ENCODE results near the gene DPYSL4. TPM values are rescaled to one million over a fixed set of nuclear protein-coding genes. Genes with fewer than 3 reads are reported as not detected.
A peak's percentile ranks its signal among the peaks of the same experiment; 100 is the strongest.
"Not testable (repeated sequence)": the region's sequence is repeated elsewhere in the genome, so short reads cannot be mapped to it uniquely, and the experiment has no call there.

The DPYSL4 gene
- total and polyA plus RNA-seq, 4 experiments from 2014 or later, result 0.21 to 1.8 (median 0.41) TPM

DNA sequence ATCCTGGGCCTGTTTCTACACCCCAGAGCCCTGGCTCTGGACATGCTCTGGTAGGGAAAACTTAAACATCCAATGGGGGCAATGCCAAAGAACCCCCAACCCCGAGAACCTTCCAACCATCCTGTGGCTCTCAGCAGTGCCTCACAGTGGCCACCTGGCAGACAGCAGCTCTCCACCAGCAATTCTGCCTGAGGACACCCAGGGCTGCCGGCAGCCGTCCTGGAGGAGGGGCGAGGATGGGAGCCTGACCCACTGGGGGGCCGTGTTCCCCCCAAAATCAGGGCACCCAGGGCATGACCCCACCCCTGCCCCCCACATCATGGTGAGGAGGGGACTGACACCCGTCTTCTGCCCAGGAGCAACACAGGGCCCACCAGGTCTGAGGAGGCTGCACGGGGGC is 32.7 kb downstream of the DPYSL4 start:
- Mint-ChIP-seq H3K36me3 (peaks cover 12 to 27% of the 10 kb centered on the region in 2 donors), H3K4me1 (peaks cover 0 to 6% (median 0%) of the 10 kb centered on the region in 4 donors), H3K9me3 (peaks cover 0 to 32% (median 24%) of the 10 kb centered on the region in 8 donors), H3K4me3 (no peak overlapping the region), H3K27me3 (no peaks in the 10 kb centered on the region), H3K27ac (peak overlapping the region in 1 of 7 donors; percentile 55)
- H3K4me1 ChIP-seq (ENCODE audit: insufficient read depth, low read length), result no peaks in the 10 kb centered on the region
- no peak overlapping the region for H3K27ac ChIP-seq (ENCODE audit: low read depth, low read length)
- H3K4me3 ChIP-seq (ENCODE audit: low read length in 2 of 2), result no peak overlapping the region
- POLR2A ChIA-PET (ENCODE audit: partially characterized antibody), result no interaction called here
- CTCF ChIA-PET (ENCODE audit: partially characterized antibody), result no interaction called here
- no peaks in the 10 kb centered on the region for H3K9me3 ChIP-seq (ENCODE audit: control insufficient read depth in 1 of 2, low read length in 2 of 2)
- DNase-seq, result no peak
- H3K27me3 ChIP-seq (ENCODE audit: insufficient read depth, low read length), result no peaks in the 10 kb centered on the region
- intact Hi-C loops (cut with micrococcal nuclease), result no loop called here
- H3K36me3 ChIP-seq (ENCODE audit: insufficient read depth, low read length), result no peaks in the 10 kb centered on the region

DNA sequence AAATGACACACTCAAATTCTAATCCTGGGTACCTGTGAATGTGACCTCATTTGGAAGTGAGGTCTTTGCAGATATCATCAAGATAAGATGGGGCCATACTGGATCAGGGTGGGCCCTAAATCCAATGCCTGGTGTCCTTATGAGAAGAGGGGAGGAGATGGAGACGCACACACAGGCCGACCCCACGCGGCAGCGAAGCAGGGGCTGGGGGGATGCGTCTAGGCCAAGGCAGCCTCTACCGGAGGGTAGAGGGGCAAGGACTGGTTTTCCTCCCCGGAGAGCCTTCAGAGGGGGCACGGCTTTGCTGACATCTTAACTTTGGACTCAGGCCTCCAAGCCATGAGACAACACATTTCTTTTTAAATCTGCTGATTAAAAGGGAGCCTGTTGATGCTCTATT is 33.3 kb downstream of the DPYSL4 start:
- Histone ChIP-seq H3K4me1 (ENCODE audit: insufficient read depth, low read length) (no peaks in the 10 kb centered on the region), H3K9me3 (ENCODE audit: control insufficient read depth in 1 of 2, low read length in 2 of 2) (no peaks in the 10 kb centered on the region), H3K27ac (ENCODE audit: low read depth, low read length) (no peak overlapping the region), H3K36me3 (ENCODE audit: insufficient read depth, low read length) (no peaks in the 10 kb centered on the region), H3K4me3 (ENCODE audit: low read length in 2 of 2) (no peak overlapping the region), H3K27me3 (ENCODE audit: insufficient read depth, low read length) (no peaks in the 10 kb centered on the region)
- Mint-ChIP-seq H3K4me1 (peaks cover 0 to 6% (median 0%) of the 10 kb centered on the region in 4 donors), H3K36me3 (peaks cover 8 to 21% of the 10 kb centered on the region in 2 donors), H3K27me3 (no peaks in the 10 kb centered on the region), H3K4me3 (no peak overlapping the region), H3K27ac (no peak overlapping the region), H3K9me3 (peaks cover 0 to 27% (median 18%) of the 10 kb centered on the region in 8 donors)
- ChIA-PET CTCF (ENCODE audit: partially characterized antibody) (no interaction called here), POLR2A (ENCODE audit: partially characterized antibody) (no interaction called here)
- DNase-seq, result no peak
- intact Hi-C loops (cut with micrococcal nuclease), result no loop called here

DNA sequence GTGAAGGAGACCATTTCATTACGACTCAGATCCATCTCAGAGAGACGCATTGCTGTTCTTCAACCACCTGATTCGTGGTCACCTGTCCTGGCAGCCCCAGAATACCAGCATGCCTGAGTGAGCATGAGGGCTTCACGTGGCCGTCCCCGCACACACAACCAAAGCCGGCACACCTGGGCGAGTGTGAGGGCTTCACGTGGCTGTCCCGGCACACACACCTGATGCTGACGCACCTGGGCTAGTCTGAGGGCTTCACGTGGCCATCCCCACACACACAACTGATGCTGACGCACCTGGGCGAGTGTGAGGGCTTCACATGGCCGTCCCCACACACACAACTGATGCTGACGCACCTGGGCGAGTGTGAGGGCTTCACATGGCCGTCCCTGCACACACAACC is 34.2 kb downstream of the DPYSL4 start:
- H3K9me3 ChIP-seq (ENCODE audit: control insufficient read depth in 1 of 2, low read length in 2 of 2); H3K4me3 ChIP-seq (ENCODE audit: low read length in 2 of 2); H3K4me1 ChIP-seq (ENCODE audit: insufficient read depth, low read length); H3K27me3 Mint-ChIP-seq; DNase-seq; CTCF ChIA-PET (ENCODE audit: partially characterized antibody); intact Hi-C loops (cut with micrococcal nuclease); H3K27ac ChIP-seq (ENCODE audit: low read depth, low read length); H3K36me3 ChIP-seq (ENCODE audit: insufficient read depth, low read length); H3K27ac Mint-ChIP-seq; H3K4me1 Mint-ChIP-seq; H3K4me3 Mint-ChIP-seq; H3K27me3 ChIP-seq (ENCODE audit: insufficient read depth, low read length); POLR2A ChIA-PET (ENCODE audit: partially characterized antibody): not testable (repeated sequence)
- Mint-ChIP-seq H3K36me3 (peaks cover 5 to 15% of the 10 kb centered on the region in 2 donors), H3K9me3 (peaks cover 0 to 19% (median 9%) of the 10 kb centered on the region in 8 donors)

DNA sequence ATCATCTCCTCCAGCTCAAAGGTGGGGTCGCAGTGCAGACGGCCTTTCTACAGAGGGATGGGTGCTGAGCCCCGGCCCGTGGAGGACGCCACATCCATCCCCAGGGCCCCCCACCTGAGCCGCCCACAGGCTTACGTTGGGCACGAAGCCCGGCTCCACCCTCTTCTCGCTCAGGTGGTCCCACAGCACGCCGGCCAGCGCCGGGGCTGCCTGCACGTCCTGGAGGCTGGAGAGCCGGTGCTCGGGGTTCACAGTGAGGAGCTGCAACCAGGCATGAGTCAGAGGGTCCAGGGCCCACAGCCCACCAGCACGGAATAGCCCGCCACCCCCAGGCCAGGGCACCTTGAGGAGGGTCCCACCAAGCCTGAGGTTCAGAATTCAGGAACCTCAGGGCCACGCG is 36.0 kb downstream of the DPYSL4 start:
- CTCF ChIA-PET (ENCODE audit: partially characterized antibody), result no interaction called here
- Mint-ChIP-seq H3K27ac (no peak overlapping the region), H3K36me3 (peaks cover 3 to 13% of the 10 kb centered on the region in 2 donors), H3K9me3 (peaks cover 0 to 6% (median under 1%) of the 10 kb centered on the region in 8 donors), H3K27me3 (no peaks in the 10 kb centered on the region), H3K4me1 (peaks cover 0 to 6% (median 2%) of the 10 kb centered on the region in 4 donors), H3K4me3 (no peak overlapping the region)
- Histone ChIP-seq H3K27ac (ENCODE audit: low read depth, low read length) (no peak overlapping the region), H3K4me1 (ENCODE audit: insufficient read depth, low read length) (no peaks in the 10 kb centered on the region), H3K36me3 (ENCODE audit: insufficient read depth, low read length) (no peaks in the 10 kb centered on the region), H3K4me3 (ENCODE audit: low read length in 2 of 2) (no peak overlapping the region), H3K27me3 (ENCODE audit: insufficient read depth, low read length) (no peaks in the 10 kb centered on the region), H3K9me3 (ENCODE audit: control insufficient read depth in 1 of 2, low read length in 2 of 2) (no peaks in the 10 kb centered on the region)
- intact Hi-C loops (cut with micrococcal nuclease), result loop anchor here (2.0 kb wide), 2 partner anchors 84 to 416 kb away; partner anchors contain the start of gene STK32C
- DNase-seq, result no peak
- POLR2A ChIA-PET (ENCODE audit: partially characterized antibody), result no interaction called here

DNA sequence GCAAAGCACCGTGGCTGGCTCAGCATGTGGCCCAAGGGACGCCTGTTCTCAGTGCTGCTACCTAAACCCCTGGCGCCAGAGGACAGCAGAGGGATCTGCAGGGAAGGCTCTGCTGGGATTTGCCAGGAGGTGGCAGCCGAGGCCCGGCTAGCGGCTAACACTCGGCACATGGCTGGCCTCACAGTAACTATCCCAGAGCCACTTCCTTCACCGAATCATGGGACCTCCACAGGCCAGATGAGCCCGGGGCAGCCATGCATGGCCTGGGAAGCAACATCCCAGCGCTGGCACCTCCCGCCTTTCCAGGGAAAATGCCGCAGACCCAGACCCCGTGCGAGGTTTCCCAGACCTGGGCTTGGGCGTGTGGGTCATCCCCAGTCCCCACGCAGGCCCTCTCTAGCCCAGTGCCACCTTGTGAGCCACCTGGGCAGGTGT is 36.4 kb downstream of the DPYSL4 start:
- Histone ChIP-seq H3K27ac (ENCODE audit: low read depth, low read length) (no peak overlapping the region), H3K4me1 (ENCODE audit: insufficient read depth, low read length) (no peaks in the 10 kb centered on the region), H3K9me3 (ENCODE audit: control insufficient read depth in 1 of 2, low read length in 2 of 2) (no peaks in the 10 kb centered on the region), H3K4me3 (ENCODE audit: low read length in 2 of 2) (no peak overlapping the region), H3K36me3 (ENCODE audit: insufficient read depth, low read length) (no peaks in the 10 kb centered on the region), H3K27me3 (ENCODE audit: insufficient read depth, low read length) (no peaks in the 10 kb centered on the region)
- Mint-ChIP-seq H3K4me3 (no peak overlapping the region), H3K27me3 (no peaks in the 10 kb centered on the region), H3K27ac (no peak overlapping the region), H3K4me1 (peaks cover 0 to 6% (median 2%) of the 10 kb centered on the region in 4 donors), H3K9me3 (peaks cover 0 to 6% (median 0%) of the 10 kb centered on the region in 8 donors), H3K36me3 (peaks cover 3 to 12% of the 10 kb centered on the region in 2 donors)
- ChIA-PET CTCF (ENCODE audit: partially characterized antibody) (interaction anchor here (1.3 kb wide), 1 partner anchor 128 kb away, joined by 3 read pairs; no protein-coding TSS in a partner anchor), POLR2A (ENCODE audit: partially characterized antibody) (no interaction called here)
- intact Hi-C loops (cut with micrococcal nuclease), result loop anchor here (2.0 kb wide), 2 partner anchors 84 to 416 kb away; partner anchors contain the start of gene STK32C
- peak in 4 of 5 donors; percentile 41 to 58 (median 52) for DNase-seq

DNA sequence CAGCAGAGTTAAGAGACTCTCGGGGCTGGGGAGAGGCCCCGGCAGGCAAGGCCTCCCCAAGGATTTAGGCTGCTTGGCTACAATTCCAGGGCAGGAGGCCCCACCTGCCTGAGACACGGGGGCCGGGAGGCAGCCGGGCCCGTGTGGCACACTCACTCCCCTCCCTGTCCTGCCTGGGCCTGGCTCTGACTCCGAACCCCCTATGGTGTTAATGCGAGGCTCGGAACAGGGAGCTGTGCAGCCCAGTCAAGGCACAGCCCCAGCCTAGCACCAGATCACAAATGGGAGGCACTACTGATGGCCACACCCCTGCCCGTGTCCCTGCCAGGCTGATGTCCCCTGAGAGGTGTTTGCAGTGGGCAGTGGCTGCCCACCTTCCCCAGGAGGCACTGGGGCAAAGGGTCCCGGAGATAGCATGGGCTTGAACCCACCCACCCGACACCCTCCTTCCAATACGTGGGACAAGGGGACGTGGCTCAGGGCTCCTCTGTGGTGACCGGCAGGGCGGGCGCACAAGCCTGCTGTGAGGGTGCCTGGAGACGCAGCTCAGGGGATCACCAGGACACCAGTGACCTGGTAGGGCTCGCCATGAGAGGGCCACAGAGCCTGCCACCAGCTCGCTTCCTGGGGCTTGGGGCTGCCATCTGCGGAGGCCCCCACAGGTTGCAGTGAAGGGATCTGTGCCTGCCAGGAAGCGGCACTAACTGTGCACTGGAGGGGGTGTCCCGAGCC is 37.0 kb downstream of the DPYSL4 start:
- Histone ChIP-seq H3K4me3 (ENCODE audit: low read length in 2 of 2) (no peak overlapping the region), H3K9me3 (ENCODE audit: control insufficient read depth in 1 of 2, low read length in 2 of 2) (no peaks in the 10 kb centered on the region), H3K4me1 (ENCODE audit: insufficient read depth, low read length) (no peaks in the 10 kb centered on the region), H3K27ac (ENCODE audit: low read depth, low read length) (no peak overlapping the region), H3K27me3 (ENCODE audit: insufficient read depth, low read length) (no peaks in the 10 kb centered on the region), H3K36me3 (ENCODE audit: insufficient read depth, low read length) (no peaks in the 10 kb centered on the region)
- no peak for DNase-seq
- Mint-ChIP-seq H3K36me3 (peaks cover 3 to 8% of the 10 kb centered on the region in 2 donors), H3K4me3 (no peak overlapping the region), H3K27ac (peak overlapping the region in 1 of 7 donors; percentile 41), H3K4me1 (peaks cover 0 to 6% (median 2%) of the 10 kb centered on the region in 4 donors), H3K27me3 (no peaks in the 10 kb centered on the region), H3K9me3 (peaks cover 0 to 4% (median 0%) of the 10 kb centered on the region in 8 donors)
- CTCF ChIA-PET (ENCODE audit: partially characterized antibody), result interaction anchor here (1.3 kb wide), 1 partner anchor 128 kb away, joined by 3 read pairs; no protein-coding TSS in a partner anchor
- intact Hi-C loops (cut with micrococcal nuclease), result loop anchor here (2.0 kb wide), 2 partner anchors 83 to 415 kb away; partner anchors contain the start of gene STK32C
- POLR2A ChIA-PET (ENCODE audit: partially characterized antibody), result no interaction called here

DNA sequence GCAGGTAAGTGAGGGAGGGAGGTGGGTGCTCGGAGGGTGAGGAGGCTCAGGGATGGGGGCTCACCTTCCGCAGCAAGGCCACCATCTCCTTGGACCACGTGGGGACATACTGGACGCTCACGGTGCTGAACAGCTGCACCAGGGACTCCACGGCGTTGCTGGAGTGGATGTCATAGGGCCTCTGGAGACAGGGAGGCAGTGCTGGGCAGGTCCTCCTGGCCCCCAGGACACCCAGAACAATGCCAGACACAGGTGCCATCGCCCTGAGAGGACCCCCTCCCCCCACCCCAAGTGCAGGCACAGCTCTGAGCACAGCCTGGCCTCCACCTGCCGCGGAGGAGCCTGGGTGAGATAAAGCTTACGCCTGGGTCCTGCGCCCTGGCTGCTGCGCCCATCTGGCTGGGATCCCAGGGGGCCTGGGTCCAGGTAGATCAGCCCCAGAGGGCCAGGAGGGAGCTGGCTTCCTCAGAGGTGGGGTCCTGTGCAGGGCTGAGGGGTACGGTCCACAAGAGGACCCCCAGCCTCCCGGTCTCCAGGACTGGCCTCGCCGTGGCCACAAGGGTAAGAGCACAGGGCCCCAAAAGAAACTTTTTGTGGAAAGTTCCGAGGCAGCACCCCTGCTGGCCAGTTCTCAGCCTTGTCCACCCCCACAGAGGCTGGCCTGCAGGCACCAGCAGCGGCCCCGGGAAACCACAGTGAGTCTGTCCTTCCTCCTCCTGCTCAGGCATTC is 37.8 kb downstream of the DPYSL4 start:
- intact Hi-C loops (cut with micrococcal nuclease), result no loop called here
- H3K27ac ChIP-seq (ENCODE audit: low read depth, low read length), result no peak overlapping the region
- H3K36me3 ChIP-seq (ENCODE audit: insufficient read depth, low read length), result no peaks in the 10 kb centered on the region
- no peaks in the 10 kb centered on the region for H3K27me3 Mint-ChIP-seq
- no peak overlapping the region for H3K4me3 ChIP-seq (ENCODE audit: low read length in 2 of 2)
- no peaks in the 10 kb centered on the region for H3K9me3 ChIP-seq (ENCODE audit: control insufficient read depth in 1 of 2, low read length in 2 of 2)
- no peak overlapping the region for H3K27ac Mint-ChIP-seq
- no peaks in the 10 kb centered on the region for H3K27me3 ChIP-seq (ENCODE audit: insufficient read depth, low read length)
- no peak for DNase-seq
- peaks cover 1% of the 10 kb centered on the region for H3K4me1 ChIP-seq (ENCODE audit: insufficient read depth, low read length)
- no peaks in the 10 kb centered on the region for H3K9me3 Mint-ChIP-seq
- ChIA-PET POLR2A (ENCODE audit: partially characterized antibody) (no interaction called here), CTCF (ENCODE audit: partially characterized antibody) (interaction anchor here (1.3 kb wide), 1 partner anchor 127 kb away, joined by 3 read pairs; no protein-coding TSS in a partner anchor)
- H3K4me3 Mint-ChIP-seq, result no peak overlapping the region
- H3K4me1 Mint-ChIP-seq, result peaks cover 3 to 7% (median 4%) of the 10 kb centered on the region in 4 donors
- peaks cover 3 to 4% of the 10 kb centered on the region in 2 donors for H3K36me3 Mint-ChIP-seq
